Smooth muscle cell (in vitro differentiated cells): Measurements from ENCODE around the gene MMAB. TPM values are rescaled to one million over a fixed set of nuclear protein-coding genes. Genes with fewer than 3 reads are reported as not detected.

Experiments
- DNase-seq: peaks from one replicate; lab custom pipeline; 2025; ENCODE audit not compliant: unreplicated experiment; lab: John Stamatoyannopoulos, UW
- H2AFZ ChIP-seq: fragments of 200-600 bp; sonication (generic); 2 replicates; pipeline ENCODE4 v1.6.0; 2016; ENCODE audit warnings: antibody characterized with exemption, low read depth, mild to moderate bottlenecking
- H3F3A ChIP-seq: fragments of 200-600 bp; sonication (generic); 2 replicates; pipeline ENCODE4 v1.6.0; 2017; ENCODE audit warnings: antibody characterized with exemption, low read depth
- H3K27ac ChIP-seq: fragments of 200-600 bp; sonication (generic); 2 replicates; pipeline ENCODE4 v1.5.1; 2016; ENCODE audit warnings: low read depth, mild to moderate bottlenecking
- H3K27me3 ChIP-seq: fragments of 200-600 bp; sonication (generic); 2 replicates; pipeline ENCODE4 v1.6.1; 2016; ENCODE audit warnings: low read depth, mild to moderate bottlenecking
- H3K36me3 ChIP-seq: fragments of 200-600 bp; sonication (generic); 2 replicates; pipeline ENCODE4 v1.5.1; 2016; ENCODE audit warnings: low read depth
- H3K4me1 ChIP-seq: fragments of 200-600 bp; sonication (generic); 2 replicates; pipeline ENCODE4 v1.5.1; 2016; ENCODE audit warnings: low read depth
- H3K4me2 ChIP-seq: fragments of 200-600 bp; sonication (generic); 2 replicates; pipeline ENCODE4 v1.6.0; 2016; ENCODE audit warnings: mild to moderate bottlenecking
- H3K4me3 ChIP-seq: fragments of 200-600 bp; sonication (generic); 2 replicates; pipeline ENCODE4 v1.5.1; 2016; ENCODE audit warnings: mild to moderate bottlenecking
- H3K79me2 ChIP-seq: fragments of 200-600 bp; sonication (generic); 2 replicates; pipeline ENCODE4 v1.6.0; 2016; ENCODE audit warnings: low read depth, mild to moderate bottlenecking
- H3K9ac ChIP-seq: fragments of 200-600 bp; sonication (generic); 2 replicates; pipeline ENCODE4 v1.6.0; 2016; ENCODE audit warnings: low read depth
- H3K9me3 ChIP-seq: fragments of 200-600 bp; sonication (generic); replicated peaks from 2 replicates; pipeline ENCODE4 v1.5.1; 2016; ENCODE audit warnings: low read depth
- H4K20me1 ChIP-seq: fragments of 200-600 bp; sonication (generic); 2 replicates; pipeline ENCODE4 v1.6.0; 2016; ENCODE audit warnings: low read depth
- CTCF ChIP-seq: fragments of 200-600 bp; sonication (generic); IDR thresholded peaks from 2 replicates; pipeline ENCODE4 v1.5.1; 2017; ENCODE audit warnings: borderline replicate concordance, mild to moderate bottlenecking, antibody characterized with exemption; ENCODE audit not compliant: insufficient read depth, poor library complexity, severe bottlenecking
- WGBS: methylation state at CpG from one replicate; pipeline ENCODE4 v1.1.7; 2016; ENCODE audit warnings: low lambda C conversion rate; 5-methylcytosine and 5-hydroxymethylcytosine counted together
- polyA plus RNA-seq: library from polyadenylated mRNA; unstranded; fragments of >200 nt; fragmentation: Nextera tagmentation; extraction: Ambion mirVana; gene quantifications from 2 replicates; pipeline ENCODE4 v1.2.1, GENCODE V29; 2016
- total RNA-seq: library from RNA; depleted of rRNA; stranded (reverse); fragments of >200 nt; gene quantifications from 2 replicates; pipeline ENCODE4 v1.2.3, GENCODE V29; 2014

The MMAB gene
- total RNA-seq, result 20.2 and 29.6 TPM in 2 replicates
- polyA plus RNA-seq, result 43.1 and 51.7 TPM in 2 replicates

- WGBS, result 2% methylated on average over 69 of the region's 74 CpGs
- H3K4me1 ChIP-seq, result peaks cover 18% of the 10 kb centered on the region
- H3K9me3 ChIP-seq, result no peaks in the 10 kb centered on the region
- peak within 1 kb of the TSS; percentile 97 for H3K4me2 ChIP-seq
- H2AFZ ChIP-seq, result peak within 1 kb of the TSS; percentile 67
- no peak for TF ChIP-seq CTCF
- H4K20me1 ChIP-seq, result no peaks in the 10 kb centered on the region
- peak within 1 kb of the TSS; percentile 77 for H3K9ac ChIP-seq
- H3K27me3 ChIP-seq, result no peaks in the 10 kb centered on the region
- H3K4me3 ChIP-seq, result peak within 1 kb of the TSS; percentile 83
- H3K27ac ChIP-seq, result peak within 1 kb of the TSS; percentile 72
- peaks cover 4% of the 10 kb centered on the region for H3K36me3 ChIP-seq
- peaks cover 32% of the 10 kb centered on the region for H3K79me2 ChIP-seq
- DNase-seq, result peak; percentile 89
- no peaks in the 10 kb centered on the region for H3F3A ChIP-seq
Measured at GRCh38 chr12:109573029-109573913, at the start of gene MMAB, which contains the start of gene MVK. Gene MMAB, minus strand, starts transcription at chr12:109573504. Its CDS starts 24 bp downstream, at chr12:109573480. Gene MVK, plus strand, starts transcription at chr12:109573794. Its CDS starts 1,029 bp downstream, at chr12:109574823.

GRCh38 chr12:109621901-109622364 lies 48.6 kb upstream of the MMAB start:
- H3K27ac ChIP-seq, result no peak overlapping the region
- no peak overlapping the region for H2AFZ ChIP-seq
- no peaks in the 10 kb centered on the region for H3K36me3 ChIP-seq
- H3K9ac ChIP-seq, result no peak overlapping the region
- DNase-seq, result no peak
- H3K4me1 ChIP-seq, result peaks cover 10% of the 10 kb centered on the region
- no peak for TF ChIP-seq CTCF
- H3K4me2 ChIP-seq, result no peak overlapping the region
- H3K4me3 ChIP-seq, result no peak overlapping the region
- WGBS, result 74% methylated on average over 22 of the region's 22 CpGs
- no peaks in the 10 kb centered on the region for H3K9me3 ChIP-seq
- no peaks in the 10 kb centered on the region for H4K20me1 ChIP-seq
- H3F3A ChIP-seq, result no peaks in the 10 kb centered on the region
- H3K79me2 ChIP-seq, result no peaks in the 10 kb centered on the region
- no peaks in the 10 kb centered on the region for H3K27me3 ChIP-seq

DNA sequence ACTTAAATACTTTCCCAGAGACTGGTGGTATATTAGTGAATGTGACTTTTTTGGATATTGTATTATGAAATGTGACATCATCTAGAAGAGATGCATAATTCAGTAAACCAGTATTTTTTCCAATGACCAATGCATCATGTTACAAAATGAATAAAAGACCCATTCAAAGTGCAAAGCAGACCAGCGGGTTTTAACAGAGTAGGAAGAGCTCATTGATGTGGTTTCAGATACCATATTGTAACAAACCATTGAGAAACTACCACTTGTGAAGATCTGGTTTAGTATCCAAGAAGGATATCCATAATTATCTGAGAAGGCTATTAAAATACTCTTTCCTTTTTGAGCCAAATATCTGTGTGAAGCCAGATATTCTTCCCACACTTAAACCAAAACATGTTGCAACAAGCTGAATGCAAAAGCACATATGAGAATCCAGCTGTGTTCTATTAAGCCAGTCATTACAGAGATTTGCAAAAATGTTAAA lies 47.9 kb upstream of the MMAB start:
- H3K4me1 ChIP-seq, result peaks cover 5% of the 10 kb centered on the region
- no peak overlapping the region for H3K4me3 ChIP-seq
- no peak for TF ChIP-seq CTCF
- peak overlapping the region; percentile 13 for H3K4me2 ChIP-seq
- H4K20me1 ChIP-seq, result no peaks in the 10 kb centered on the region
- no peak overlapping the region for H3K27ac ChIP-seq
- 29% methylated on average over 1 of the region's 1 CpG for WGBS
- H3K79me2 ChIP-seq, result no peaks in the 10 kb centered on the region
- H3K9me3 ChIP-seq, result no peaks in the 10 kb centered on the region
- no peaks in the 10 kb centered on the region for H3K36me3 ChIP-seq
- H3K9ac ChIP-seq, result no peak overlapping the region
- no peak overlapping the region for H2AFZ ChIP-seq
- no peak for DNase-seq
- H3K27me3 ChIP-seq, result peaks cover 3% of the 10 kb centered on the region
- no peaks in the 10 kb centered on the region for H3F3A ChIP-seq
